GM12878 (cell line): Measurements from ENCODE around the gene EEFSEC. TPM values are rescaled to one million over a fixed set of nuclear protein-coding genes. Genes with fewer than 3 reads are reported as not detected.

Experiments
- ATAC-seq: fragments of 200-7000 bp; cut with Tn5 transposase; 3 replicates; pipeline ENCODE4 v1.9.1; 2020; ENCODE audit warnings: mild to moderate bottlenecking, moderate library complexity
- BruUV-seq: library from RNA; stranded (reverse); fragments of 400-500 nt; replicated peaks from 2 replicates; lab custom pipeline; 2021; lab: Mats Ljungman, UMichigan
- CTCF ChIA-PET: fragments of 300-600 bp; sonication (Branson Sonifier 250); formaldehyde crosslinking; extraction: SDS; loops from one replicate; lab custom pipeline; 2021; ENCODE audit warnings: inconsistent platforms; lab: Yijun Ruan, JAX
- POLR2A ChIA-PET: fragments of 350-600 bp; formaldehyde crosslinking; extraction: SDS; loops from one replicate; lab custom pipeline; 2021; ENCODE audit warnings: inconsistent platforms; lab: Charles Lee
- RAD21 ChIA-PET: fragments of 300-600 bp; sonication (Branson Sonifier 250); formaldehyde crosslinking; loops from one replicate; lab custom pipeline; 2023; ENCODE audit warnings: antibody characterized with exemption; ENCODE audit not compliant: unreplicated experiment; lab: Charles Lee
- SMC1A ChIA-PET: fragments of 300-600 bp; sonication (Branson Sonifier 250); formaldehyde crosslinking; loops from one replicate; lab custom pipeline; 2023; ENCODE audit not compliant: unreplicated experiment, uncharacterized antibody; lab: Charles Lee
- DNase-seq: peaks from one replicate; pipeline ENCODE4 v3.0.0-alpha.2; 2011; ENCODE audit warnings: low read depth, low spot score
- FAIRE-seq: peaks from 3 replicates; lab custom pipeline; 2011; peaks lifted over from hg19 to GRCh38; lab: Jason Lieb, UNC
- H2AFZ ChIP-seq: 2 replicates; pipeline ENCODE4 v1.6.0; 2011; ENCODE audit warnings: low read depth, low read length, control low read depth; ENCODE audit not compliant: control insufficient read depth
- H3K27ac ChIP-seq: 2 replicates; pipeline ENCODE4 v1.5.1; 2011; ENCODE audit warnings: control low read depth; ENCODE audit not compliant: control insufficient read depth, insufficient read depth
- H3K27me3 ChIP-seq, 2 experiments: replicated peaks in 1 of 2; 2 replicates each; pipeline versions ENCODE4 v1.6.0 to v1.6.1; 2011; ENCODE audit warnings: low read length in 1 of 2; ENCODE audit not compliant: control insufficient read depth in 2 of 2, insufficient read depth in 2 of 2
- H3K36me3 ChIP-seq, 2 experiments: 2 replicates each; pipeline ENCODE4 v1.5.1; 2011; ENCODE audit warnings: low read length in 1 of 2; ENCODE audit not compliant: control insufficient read depth in 2 of 2, insufficient read depth in 2 of 2
- H3K4me1 ChIP-seq: 2 replicates; pipeline ENCODE4 v1.6.1; 2011; ENCODE audit warnings: mild to moderate bottlenecking, low read length, moderate library complexity, mixed read lengths; ENCODE audit not compliant: control insufficient read depth, insufficient read depth
- H3K4me2 ChIP-seq: 2 replicates; pipeline ENCODE4 v1.6.0; 2011; ENCODE audit warnings: control low read depth; ENCODE audit not compliant: control insufficient read depth, insufficient read depth
- H3K4me3 ChIP-seq: fragments of 200-600 bp; sonication (generic); 2 replicates; pipeline ENCODE4 v1.5.1; 2016
- H3K79me2 ChIP-seq: 2 replicates; pipeline ENCODE4 v1.6.0; 2011; ENCODE audit warnings: low read length; ENCODE audit not compliant: control insufficient read depth, insufficient read depth
- H3K9ac ChIP-seq: 2 replicates; pipeline ENCODE4 v1.8.0; 2011; ENCODE audit warnings: low read length, control low read depth, mixed read lengths; ENCODE audit not compliant: control insufficient read depth, insufficient read depth
- H3K9me3 ChIP-seq: replicated peaks from 3 replicates; pipeline ENCODE4 v1.5.1; 2011; ENCODE audit warnings: mild to moderate bottlenecking, low read length; ENCODE audit not compliant: control insufficient read depth, insufficient read depth
- H4K20me1 ChIP-seq: 2 replicates; pipeline ENCODE4 v1.6.0; 2011; ENCODE audit not compliant: control insufficient read depth, insufficient read depth
- ATF7 ChIP-seq: fragments of 450-650 bp; IDR thresholded peaks from 2 replicates; pipeline ENCODE4 v1.6.1; 2016; ENCODE audit warnings: low read depth, mild to moderate bottlenecking
- E2F4 ChIP-seq: IDR thresholded peaks from 2 replicates; pipeline ENCODE4 v1.6.1; 2012; ENCODE audit warnings: low read depth, low read length, improper control_type of control experiment
- ETV6 ChIP-seq, 2 experiments: fragments of 450-650 bp in 1 of 2; IDR thresholded peaks in 1 of 2; conservative IDR thresholded peaks in 1 of 2; 2 replicates each; pipeline ENCODE4 v1.6.1; 2014; ENCODE audit warnings: antibody characterized with exemption in 1 of 2, borderline replicate concordance in 1 of 2, low read depth in 1 of 2, mild to moderate bottlenecking in 1 of 2, moderate library complexity in 1 of 2
- FOS ChIP-seq: IDR thresholded peaks from 3 replicates; pipeline ENCODE4 v1.6.1; 2011; ENCODE audit warnings: borderline replicate concordance; ENCODE audit not compliant: insufficient read length; ENCODE audit errors: extremely low read depth
- FOXK2 ChIP-seq: fragments of 450-650 bp; IDR thresholded peaks from 2 replicates; pipeline ENCODE4 v1.6.1; 2017; ENCODE audit warnings: mild to moderate bottlenecking, moderate library complexity
- GATAD2B ChIP-seq: fragments of 450-650 bp; conservative IDR thresholded peaks from 2 replicates; pipeline ENCODE4 v1.6.1; 2017; ENCODE audit warnings: low read depth, mild to moderate bottlenecking, moderate library complexity
- HDAC2 ChIP-seq: fragments of 200-600 bp; sonication (generic); IDR thresholded peaks from 2 replicates; pipeline ENCODE4 v1.6.1; 2017
- IRF5 ChIP-seq: fragments of 450-650 bp; IDR thresholded peaks from 2 replicates; pipeline ENCODE4 v1.6.1; 2017; ENCODE audit warnings: borderline replicate concordance
- KLF5 ChIP-seq: fragments of 450-650 bp; IDR thresholded peaks from 2 replicates; pipeline ENCODE4 v1.6.1; 2014; ENCODE audit warnings: mild to moderate bottlenecking; ENCODE audit not compliant: partially characterized antibody
- MYB ChIP-seq: fragments of 150-350 bp; IDR thresholded peaks from 2 replicates; pipeline ENCODE4 v1.6.1; 2014; ENCODE audit warnings: mild to moderate bottlenecking, low read depth, low read length, borderline replicate concordance
- NFIC ChIP-seq: IDR thresholded peaks from 2 replicates; pipeline ENCODE4 v1.6.1; 2012; ENCODE audit warnings: low read depth, mild to moderate bottlenecking, inconsistent platforms, low read length, moderate library complexity
- SPI1 ChIP-seq: IDR thresholded peaks from 2 replicates; pipeline ENCODE4 v1.6.1; 2011; ENCODE audit warnings: low read depth, mild to moderate bottlenecking, low read length, moderate library complexity, borderline replicate concordance; ENCODE audit not compliant: insufficient read depth
- SUZ12 ChIP-seq: fragments of 200-600 bp; sonication (generic); IDR thresholded peaks from one replicate; pipeline ENCODE4 v1.6.1; 2018; ENCODE audit warnings: antibody characterized with exemption, mild to moderate bottlenecking; ENCODE audit not compliant: unreplicated experiment
- TCF12 ChIP-seq: IDR thresholded peaks from 2 replicates; pipeline ENCODE4 v1.6.1; 2011; ENCODE audit warnings: low read depth, mild to moderate bottlenecking, low read length
- TCF7 ChIP-seq: IDR thresholded peaks from 2 replicates; pipeline ENCODE4 v1.6.1; 2014; ENCODE audit warnings: antibody characterized with exemption, borderline replicate concordance
- ZBTB11 ChIP-seq: fragments of 450-650 bp; formaldehyde crosslinking; IDR thresholded peaks from 2 replicates; pipeline ENCODE4 v1.5.0; 2022; ENCODE audit warnings: mild to moderate bottlenecking, missing genetic modification characterization
- ZNF622 ChIP-seq: fragments of 450-650 bp; IDR thresholded peaks from 2 replicates; pipeline ENCODE4 v1.6.1; 2017; ENCODE audit warnings: mild to moderate bottlenecking, inconsistent platforms
- WGBS: methylation state at CpG from one replicate; pipeline ENCODE4 v1.1.6; 2016; ENCODE audit warnings: low lambda C conversion rate; ENCODE audit not compliant: insufficient replicate concordance, insufficient coverage; ENCODE audit errors: missing lambda C conversion rate; 5-methylcytosine and 5-hydroxymethylcytosine counted together
- in situ Hi-C: fragments of 300-500 bp; cut with MboI; formaldehyde crosslinking; loops from 9 replicates; pipeline ENCODE4 v1.14.3; 2018; ENCODE audit warnings: mixed read lengths
- intact Hi-C: fragments of 100-400 bp; cut with micrococcal nuclease; formaldehyde crosslinking; loops from one replicate; pipeline ENCODE4 v1.14.2; 2022; ENCODE audit not compliant: unreplicated experiment
- polyA plus RNA-seq, 11 experiments: library from polyadenylated mRNA; depleted of rRNA in 4 of 11; unstranded in 6 of 11; stranded (reverse) in 5 of 11; fragments of >200 nt; fragmentation: Nextera tagmentation in 4 of 11; fragmentation: Illumina TruSeq in 1 of 11; extraction: Ambion mirVana in 4 of 11; extraction: Trizol in 1 of 11; gene quantifications; 1 replicate in 1 of 11; 2 replicates in 10 of 11; pipeline versions ENCODE4 v1.2.1 to v1.2.3, GENCODE V29; 2011 to 2016; ENCODE audit warnings: inconsistent platforms in 2 of 11, missing spikeins in 2 of 11, low read depth in 1 of 11
- total RNA-seq, 4 experiments: library from RNA; depleted of rRNA in 3 of 4; stranded (reverse); fragments of >200 nt in 3 of 4; fragmentation: Illumina TruSeq in 1 of 4; extraction: Trizol in 1 of 4; gene quantifications; 2 replicates each; pipeline versions ENCODE4 v1.2.1 to v1.2.3, GENCODE V29; 2013 to 2021

The EEFSEC gene
- total and polyA plus RNA-seq, 10 of the 15 experiments (the other 5 are each of a cell fraction or from before 2014, with no cell fraction given) = 0.29 to 29.1 (median 16.1) TPM

GRCh38 chr3:128330214-128330842 lies 177.0 kb downstream of the EEFSEC start:
- ChIA-PET CTCF (no interaction called here), SMC1A (no interaction called here), POLR2A (no interaction called here), RAD21 (no interaction called here)
- no peaks in the 10 kb centered on the region for H3K9me3 ChIP-seq
- no peak overlapping the region for H2AFZ ChIP-seq
- H3K27ac ChIP-seq = no peak overlapping the region
- H3K9ac ChIP-seq = no peak overlapping the region
- intact Hi-C loops = no loop called here
- no peak overlapping the region for H3K4me2 ChIP-seq
- no peaks in the 10 kb centered on the region for H3K79me2 ChIP-seq
- no TSS peak for BruUV-seq
- no peaks in the 10 kb centered on the region for H4K20me1 ChIP-seq
- no peak overlapping the region for H3K4me3 ChIP-seq
- H3K4me1 ChIP-seq = no peaks in the 10 kb centered on the region
- WGBS = 87% methylated on average over 13 of the region's 13 CpGs
- FAIRE-seq (no peak), DNase-seq (no peak), ATAC-seq (no peak)
- no peaks in the 10 kb centered on the region for H3K36me3 ChIP-seq
- in situ Hi-C loops = no loop called here
- H3K27me3 ChIP-seq = no peaks in the 10 kb centered on the region
- TF ChIP-seq ZNF622 (no peak), HDAC2 (no peak), TCF7 (no peak), SUZ12 (no peak), SPI1 (no peak), IRF5 (no peak), GATAD2B (no peak), E2F4 (no peak), MYB (no peak), ETV6 (conservative IDR thresholded peaks at IDR 0.05 in 1 of 2, IDR thresholded peaks at IDR 0.05 in 1 of 2; ENCODE audit: borderline replicate concordance in 1 of 2, low read depth in 1 of 2) (no peak), ZBTB11 (CRISPR knock-in tag) (no peak), FOS (no peak), FOXK2 (no peak), NFIC (no peak), ATF7 (no peak), KLF5 (no peak), TCF12 (no peak)
